Keratinocyte (primary cell): Measurements from ENCODE around the gene CENPA. TPM values are rescaled to one million over a fixed set of nuclear protein-coding genes. Genes with fewer than 3 reads are reported as not detected.

Source experiments
- DNase-seq: peaks from one replicate; pipeline ENCODE4 v3.0.0-alpha.2; 2011; ENCODE audit warnings: low read depth, missing footprints, low spot score
- FAIRE-seq: peaks from 2 replicates; lab custom pipeline; 2011; peaks lifted over from hg19 to GRCh38; lab: Jason Lieb, UNC
- H2AFZ ChIP-seq: 2 replicates; pipeline ENCODE4 v1.6.0; 2012; ENCODE audit warnings: low read length, control low read depth, inconsistent platforms; ENCODE audit not compliant: control insufficient read depth
- H3K27ac ChIP-seq: 2 replicates; pipeline ENCODE4 v1.5.1; 2011; ENCODE audit warnings: low read length; ENCODE audit not compliant: control insufficient read depth, insufficient read depth
- H3K27me3 ChIP-seq: 3 replicates; pipeline ENCODE4 v1.6.0; 2011; ENCODE audit warnings: low read length; ENCODE audit not compliant: control insufficient read depth, insufficient read depth; ENCODE audit errors: extremely low read depth
- H3K36me3 ChIP-seq, 2 experiments: 2 replicates in 1 of 2; 3 replicates in 1 of 2; pipeline ENCODE4 v1.5.1; 2011; ENCODE audit warnings: low read length in 2 of 2, mild to moderate bottlenecking in 1 of 2; ENCODE audit not compliant: control insufficient read depth in 2 of 2, insufficient read depth in 2 of 2; ENCODE audit errors: extremely low read depth in 1 of 2
- H3K4me1 ChIP-seq: 3 replicates; pipeline ENCODE4 v1.5.1; 2011; ENCODE audit warnings: low read length; ENCODE audit not compliant: control insufficient read depth, insufficient read depth; ENCODE audit errors: extremely low read depth
- H3K4me2 ChIP-seq: 3 replicates; pipeline ENCODE4 v1.6.0; 2011; ENCODE audit warnings: low read depth, low read length; ENCODE audit not compliant: control insufficient read depth, insufficient read depth; ENCODE audit errors: extremely low read depth
- H3K4me3 ChIP-seq, 3 experiments: fragments of 200-600 bp in 1 of 3; sonication (generic) in 1 of 3; 2 replicates in 2 of 3; 3 replicates in 1 of 3; pipeline ENCODE4 v1.5.1; 2011 to 2016; ENCODE audit warnings: low read length in 3 of 3, mild to moderate bottlenecking in 3 of 3, control low read depth in 2 of 3, inconsistent platforms in 1 of 3, low read depth in 1 of 3, mixed read lengths in 1 of 3, mixed run types in 1 of 3, moderate library complexity in 1 of 3; ENCODE audit not compliant: control insufficient read depth in 2 of 3, insufficient read depth in 2 of 3; ENCODE audit errors: extremely low read depth in 1 of 3
- H3K79me2 ChIP-seq: 2 replicates; pipeline ENCODE4 v1.6.0; 2012; ENCODE audit warnings: low read length; ENCODE audit not compliant: control insufficient read depth, insufficient read depth
- H3K9ac ChIP-seq: 3 replicates; pipeline ENCODE4 v1.6.0; 2011; ENCODE audit warnings: low read length; ENCODE audit not compliant: control insufficient read depth, insufficient read depth; ENCODE audit errors: extremely low read depth
- H3K9me1 ChIP-seq: 3 replicates; pipeline ENCODE4 v1.6.0; 2011; ENCODE audit warnings: low read length; ENCODE audit not compliant: control insufficient read depth, insufficient read depth; ENCODE audit errors: extremely low read depth
- H3K9me3 ChIP-seq: 2 replicates; pipeline ENCODE4 v1.5.1; 2012; ENCODE audit warnings: low read depth, low read length; ENCODE audit not compliant: control insufficient read depth
- H4K20me1 ChIP-seq: 3 replicates; pipeline ENCODE4 v1.6.0; 2011; ENCODE audit warnings: low read length; ENCODE audit not compliant: control insufficient read depth, insufficient read depth; ENCODE audit errors: extremely low read depth
- EZH2 ChIP-seq: IDR thresholded peaks from one replicate; pipeline ENCODE4 v1.6.1; 2012; ENCODE audit warnings: inconsistent platforms, mild to moderate bottlenecking, low read length, moderate library complexity
- dilution Hi-C: fragments of 300-500 bp; cut with MboI; formaldehyde crosslinking; loops from one replicate; pipeline ENCODE4 v1.7.0; 2020; ENCODE audit warnings: low sequenced_read_pairs; ENCODE audit not compliant: extremely low pct_ligation_motif_present
- polyA plus RNA-seq, 5 experiments: library from polyadenylated mRNA; depleted of rRNA in 3 of 5; stranded (reverse) in 3 of 5; stranded (forward) in 1 of 5; unstranded in 1 of 5; fragments of >200 nt; gene quantifications; 1 replicate in 1 of 5; 2 replicates in 3 of 5; 3 replicates in 1 of 5; pipeline versions ENCODE4 v1.2.1 to v1.2.3, GENCODE V29; 2011 to 2012; ENCODE audit warnings: missing spikeins in 2 of 5, low read depth in 1 of 5, low replicate concordance in 1 of 5
- TF ChIP-seq, protein P1 (sequence below), 3 experiments: IDR thresholded peaks in 1 of 3; conservative IDR thresholded peaks in 1 of 3; optimal IDR thresholded peaks in 1 of 3; 2 replicates in 2 of 3; 3 replicates in 1 of 3; pipeline versions ENCODE3 to v1.5.1; 2011; ENCODE audit warnings: low read length in 3 of 3, mild to moderate bottlenecking in 3 of 3, moderate library complexity in 2 of 3, control low read depth in 1 of 3, inconsistent platforms in 1 of 3; ENCODE audit not compliant: insufficient read depth in 2 of 3; ENCODE audit errors: extremely low read depth in 1 of 3

Gene CENPA
- polyA plus RNA-seq, 1 donor (not counting 4 experiments of a cell fraction or from before 2014, with no cell fraction given), result 12.4 TPM

DNA sequence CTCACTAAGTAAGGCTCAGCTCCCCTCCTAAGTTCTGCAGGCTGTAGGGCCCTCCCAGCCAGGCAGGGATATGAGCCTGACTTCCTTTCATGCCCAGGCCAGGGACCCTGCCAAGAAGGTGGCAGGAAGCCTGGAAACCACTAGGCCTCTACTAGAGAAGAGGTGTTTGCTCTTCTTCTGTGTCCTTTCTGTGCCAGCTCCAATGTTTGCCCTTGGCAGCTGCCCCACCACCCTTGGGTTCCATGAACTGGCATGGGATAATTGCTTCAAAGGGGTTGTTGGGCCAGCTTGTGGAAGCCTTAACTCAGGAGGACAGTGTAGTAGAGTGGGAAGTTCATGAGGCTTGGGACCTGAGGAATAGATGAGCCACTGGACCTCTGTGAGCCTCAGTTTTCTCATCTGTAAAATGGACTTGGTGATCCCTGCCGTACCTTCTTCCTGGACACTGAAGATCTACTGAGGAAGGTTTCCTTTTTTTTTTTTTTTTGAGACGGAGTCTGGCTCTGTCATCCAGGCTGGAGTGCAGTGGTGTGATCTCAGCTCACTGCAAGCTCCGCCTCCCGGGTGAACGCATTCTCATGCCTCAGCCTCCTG, 17.9 kb upstream of the CENPA start:
- peaks cover 2 to 6% of the 10 kb centered on the region in 2 experiments for H3K36me3 ChIP-seq
- no peak for DNase-seq
- no peaks in the 10 kb centered on the region for H3K9me3 ChIP-seq
- H3K4me2 ChIP-seq, result no peak overlapping the region
- no peak overlapping the region for H3K27ac ChIP-seq
- no peak overlapping the region for H3K9ac ChIP-seq
- H2AFZ ChIP-seq, result no peak overlapping the region
- H3K27me3 ChIP-seq, result no peaks in the 10 kb centered on the region
- no peak overlapping the region for H3K4me3 ChIP-seq
- peaks cover 75% of the 10 kb centered on the region for H3K79me2 ChIP-seq
- H4K20me1 ChIP-seq, result peaks cover 10% of the 10 kb centered on the region
- H3K4me1 ChIP-seq, result peaks cover 69% of the 10 kb centered on the region
- TF ChIP-seq EZH2, result no peak
- TF ChIP-seq, protein P1, sequence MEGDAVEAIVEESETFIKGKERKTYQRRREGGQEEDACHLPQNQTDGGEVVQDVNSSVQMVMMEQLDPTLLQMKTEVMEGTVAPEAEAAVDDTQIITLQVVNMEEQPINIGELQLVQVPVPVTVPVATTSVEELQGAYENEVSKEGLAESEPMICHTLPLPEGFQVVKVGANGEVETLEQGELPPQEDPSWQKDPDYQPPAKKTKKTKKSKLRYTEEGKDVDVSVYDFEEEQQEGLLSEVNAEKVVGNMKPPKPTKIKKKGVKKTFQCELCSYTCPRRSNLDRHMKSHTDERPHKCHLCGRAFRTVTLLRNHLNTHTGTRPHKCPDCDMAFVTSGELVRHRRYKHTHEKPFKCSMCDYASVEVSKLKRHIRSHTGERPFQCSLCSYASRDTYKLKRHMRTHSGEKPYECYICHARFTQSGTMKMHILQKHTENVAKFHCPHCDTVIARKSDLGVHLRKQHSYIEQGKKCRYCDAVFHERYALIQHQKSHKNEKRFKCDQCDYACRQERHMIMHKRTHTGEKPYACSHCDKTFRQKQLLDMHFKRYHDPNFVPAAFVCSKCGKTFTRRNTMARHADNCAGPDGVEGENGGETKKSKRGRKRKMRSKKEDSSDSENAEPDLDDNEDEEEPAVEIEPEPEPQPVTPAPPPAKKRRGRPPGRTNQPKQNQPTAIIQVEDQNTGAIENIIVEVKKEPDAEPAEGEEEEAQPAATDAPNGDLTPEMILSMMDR (optimal IDR thresholded peaks at IDR 0.05 in 1 of 3, IDR thresholded peaks at IDR 0.05 in 1 of 3, conservative IDR thresholded peaks at IDR 0.05 in 1 of 3; ENCODE audit: extremely low read depth in 1 of 3, insufficient read depth in 2 of 3, low read length in 3 of 3), result no peak
- dilution Hi-C loops, result no loop called here
- no peak for FAIRE-seq
- peaks cover 7% of the 10 kb centered on the region for H3K9me1 ChIP-seq

DNA sequence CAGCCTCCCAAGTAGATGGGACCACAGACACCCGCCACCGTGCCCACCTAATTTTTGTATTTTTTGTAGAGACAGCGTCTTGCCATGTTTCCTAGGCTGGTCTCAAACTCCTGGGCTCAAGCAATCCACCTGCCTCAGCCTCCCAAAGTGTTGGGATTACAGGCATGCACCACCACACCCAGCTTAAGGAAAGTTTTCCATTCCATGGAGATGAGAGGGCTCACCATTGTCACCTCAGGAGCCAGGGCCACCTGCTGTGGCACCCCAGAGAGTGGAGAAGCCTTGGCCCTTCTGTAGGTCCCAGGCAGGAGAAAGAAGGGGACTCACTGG, 17.1 kb upstream of the CENPA start:
- Histone ChIP-seq H2AFZ (no peak overlapping the region), H4K20me1 (peaks cover 12% of the 10 kb centered on the region), H3K27me3 (no peaks in the 10 kb centered on the region), H3K36me3 (peaks cover 2 to 6% of the 10 kb centered on the region in 2 experiments), H3K9me3 (no peaks in the 10 kb centered on the region), H3K79me2 (peaks cover 78% of the 10 kb centered on the region), H3K9me1 (peaks cover 7% of the 10 kb centered on the region), H3K4me3 (no peak overlapping the region), H3K27ac (peak overlapping the region; percentile 76), H3K4me1 (peaks cover 68% of the 10 kb centered on the region), H3K4me2 (peak overlapping the region; percentile 63), H3K9ac (peak overlapping the region; percentile 60)
- TF ChIP-seq, protein P1 (optimal IDR thresholded peaks at IDR 0.05 in 1 of 3, IDR thresholded peaks at IDR 0.05 in 1 of 3, conservative IDR thresholded peaks at IDR 0.05 in 1 of 3; ENCODE audit: extremely low read depth in 1 of 3, insufficient read depth in 2 of 3, low read length in 3 of 3), result no peak
- no peak for TF ChIP-seq EZH2
- no peak for FAIRE-seq
- dilution Hi-C loops, result no loop called here
- no peak for DNase-seq
